ENCODE data around the gene ZNF175. TPM values are rescaled to one million over a fixed set of nuclear protein-coding genes. Genes with fewer than 3 reads are reported as not detected.

Gene ZNF175
- total RNA-seq, 1 donor from 2014 or later, result 15.2 TPM

GRCh38 chr19:51599084-51599483, 28.0 kb downstream of the ZNF175 start:
- Mint-ChIP-seq H3K9me3 (peaks cover 21% of the 10 kb centered on the region), H3K27me3 (ENCODE audit: low read depth) (peaks cover 18% of the 10 kb centered on the region), H3K4me3 (no peak overlapping the region), H3K27ac (no peak overlapping the region), H3K4me1 (peaks cover 10% of the 10 kb centered on the region), H3K36me3 (peaks cover 19% of the 10 kb centered on the region)
- no peak for TF ChIP-seq CTCF (IDR thresholded peaks at IDR 0.05; ENCODE audit: unreplicated experiment)
- no peak for DNase-seq (ENCODE audit: low spot score in 2 of 2, unreplicated experiment in 2 of 2)

GRCh38 chr19:51600940-51601580, 30.0 kb downstream of the ZNF175 start:
- Mint-ChIP-seq H3K27me3 (ENCODE audit: low read depth) (peaks cover 18% of the 10 kb centered on the region), H3K36me3 (peaks cover 19% of the 10 kb centered on the region), H3K27ac (no peak overlapping the region), H3K4me1 (no peaks in the 10 kb centered on the region), H3K9me3 (peaks cover 28% of the 10 kb centered on the region), H3K4me3 (no peak overlapping the region)
- DNase-seq (ENCODE audit: low spot score in 2 of 2, unreplicated experiment in 2 of 2), result no peak
- TF ChIP-seq CTCF (IDR thresholded peaks at IDR 0.05; ENCODE audit: unreplicated experiment), result no peak

- Mint-ChIP-seq H3K27me3 (ENCODE audit: low read depth) (peaks cover 18% of the 10 kb centered on the region), H3K4me1 (no peaks in the 10 kb centered on the region), H3K27ac (no peak overlapping the region), H3K9me3 (peaks cover 27% of the 10 kb centered on the region), H3K4me3 (no peak overlapping the region), H3K36me3 (peaks cover 19% of the 10 kb centered on the region)
- no peak for DNase-seq (ENCODE audit: low spot score in 2 of 2, unreplicated experiment in 2 of 2)
- no peak for TF ChIP-seq CTCF (IDR thresholded peaks at IDR 0.05; ENCODE audit: unreplicated experiment)
Measured at GRCh38 chr19:51602189-51602854, 31.2 kb downstream of the ZNF175 start.

GRCh38 chr19:51607077-51607476, 36.0 kb downstream of the ZNF175 start:
- Mint-ChIP-seq H3K4me3 (no peak overlapping the region), H3K27ac (no peak overlapping the region), H3K27me3 (ENCODE audit: low read depth) (peaks cover 3% of the 10 kb centered on the region), H3K36me3 (peaks cover 13% of the 10 kb centered on the region), H3K4me1 (no peaks in the 10 kb centered on the region), H3K9me3 (peaks cover 37% of the 10 kb centered on the region)
- no peak for TF ChIP-seq CTCF (IDR thresholded peaks at IDR 0.05; ENCODE audit: unreplicated experiment)
- DNase-seq (ENCODE audit: low spot score in 2 of 2, unreplicated experiment in 2 of 2), result no peak

GRCh38 chr19:51607920-51608562, 37.0 kb downstream of the ZNF175 start:
- peak in 1 of 2 experiments; percentile 61 for DNase-seq (ENCODE audit: low spot score in 2 of 2, unreplicated experiment in 2 of 2)
- no peak overlapping the region for H3K4me3 Mint-ChIP-seq
- H3K36me3 Mint-ChIP-seq, result peaks cover 4% of the 10 kb centered on the region
- H3K4me1 Mint-ChIP-seq, result no peaks in the 10 kb centered on the region
- H3K9me3 Mint-ChIP-seq, result peaks cover 44% of the 10 kb centered on the region
- no peak overlapping the region for H3K27ac Mint-ChIP-seq
- TF ChIP-seq CTCF (IDR thresholded peaks at IDR 0.05; ENCODE audit: unreplicated experiment), result peak; percentile 27
- no peaks in the 10 kb centered on the region for H3K27me3 Mint-ChIP-seq (ENCODE audit: low read depth)

All from mesothelial cell of epicardium (in vitro differentiated cells).